T-helper 17 cell (primary cell): Measurements from ENCODE around the gene SRD5A1. TPM values are rescaled to one million over a fixed set of nuclear protein-coding genes. Genes with fewer than 3 reads are reported as not detected.
A peak's percentile ranks its signal among the peaks of the same experiment; 100 is the strongest.

Source experiments
- ATAC-seq: fragments of 150-1000 bp; cut with Tn5 transposase; 2 replicates; pipeline ENCODE4 v1.10.0; 2021; ENCODE audit warnings: mild to moderate bottlenecking, moderate library complexity
- DNase-seq, 3 donors: peaks; one replicate each; pipeline versions ENCODE4 v3.0.0 to v3.0.0-alpha.2; 2020 to 2021
- H3K9me3 ChIP-seq: one replicate; pipeline ENCODE4 v1.7.0; 2013; ENCODE audit warnings: low read length, mild to moderate bottlenecking; ENCODE audit not compliant: control insufficient read depth, poor library complexity, severe bottlenecking
- H3K27ac Mint-ChIP-seq: one replicate; pipeline ENCODE4 v1.8.0; 2022; ENCODE audit warnings: mild to moderate bottlenecking, moderate library complexity, mixed read lengths
- H3K27me3 Mint-ChIP-seq: one replicate; pipeline ENCODE4 v1.8.0; 2022; ENCODE audit warnings: mixed read lengths
- H3K36me3 Mint-ChIP-seq: one replicate; pipeline ENCODE4 v1.8.0; 2022; ENCODE audit warnings: low read depth, mixed read lengths
- H3K4me1 Mint-ChIP-seq: one replicate; pipeline ENCODE4 v1.8.0; 2022; ENCODE audit warnings: mild to moderate bottlenecking, mixed read lengths
- H3K4me3 Mint-ChIP-seq: one replicate; pipeline ENCODE4 v1.8.0; 2022; ENCODE audit warnings: mild to moderate bottlenecking, moderate library complexity, mixed read lengths
- total RNA-seq, 4 donors: library from RNA in 2 of 4; stranded (reverse) in 2 of 4; gene quantifications; one replicate each; pipeline ENCODE4 v1.2.3 and lab custom pipeline; 2022 to 2026

The SRD5A1 gene
- total RNA-seq, 2 donors from 2014 or later: 3.7 to 4.4 TPM

DNA sequence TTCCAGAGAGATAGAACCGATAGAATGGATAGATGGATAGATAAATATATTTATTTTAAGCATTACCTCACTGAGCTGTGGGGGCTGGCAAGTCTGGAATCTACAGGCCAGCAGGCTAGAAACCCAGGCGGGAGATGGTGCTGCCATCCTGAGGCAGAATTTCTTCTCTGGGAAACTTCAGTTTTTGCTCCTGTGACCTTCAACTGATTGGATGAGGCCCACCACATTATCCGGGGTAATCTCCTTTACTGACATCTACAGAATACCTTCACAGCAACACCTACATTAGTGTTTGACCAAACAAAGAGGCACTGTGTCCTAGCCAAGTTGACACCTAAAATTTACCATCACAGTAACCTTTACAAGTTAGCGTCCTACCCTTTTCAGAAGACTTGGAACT lies 50.8 kb downstream of the SRD5A1 start:
- H3K27me3 Mint-ChIP-seq: peaks cover 28% of the 10 kb centered on the region
- peaks cover 3% of the 10 kb centered on the region for H3K36me3 Mint-ChIP-seq
- H3K9me3 ChIP-seq: no peaks in the 10 kb centered on the region
- H3K4me3 Mint-ChIP-seq: no peak overlapping the region
- no peak overlapping the region for H3K27ac Mint-ChIP-seq
- no peak for ATAC-seq
- DNase-seq: no peak
- H3K4me1 Mint-ChIP-seq: peaks cover 3% of the 10 kb centered on the region

DNA sequence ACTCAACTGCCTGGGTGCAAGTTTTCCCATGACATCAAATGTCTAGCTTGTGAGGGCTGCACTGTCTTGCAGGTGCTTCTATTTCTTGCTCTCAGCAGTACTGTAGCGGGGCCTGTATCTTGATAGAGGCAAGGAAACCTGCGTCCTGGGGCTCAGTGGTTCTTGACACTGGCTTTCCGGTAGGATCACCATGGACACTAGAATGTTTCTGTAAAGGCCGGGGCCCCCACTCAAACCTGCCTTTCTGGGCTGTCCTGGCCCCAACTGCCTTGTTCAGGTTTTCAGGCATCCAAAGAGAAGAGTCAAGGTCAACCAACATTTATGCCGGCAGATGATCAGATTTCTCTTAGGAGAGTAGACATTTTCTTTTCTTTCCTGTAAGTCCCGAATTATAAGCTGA lies 53.3 kb downstream of the SRD5A1 start:
- Mint-ChIP-seq H3K36me3 (peaks cover 3% of the 10 kb centered on the region), H3K27me3 (peaks cover 39% of the 10 kb centered on the region), H3K4me3 (no peak overlapping the region), H3K27ac (no peak overlapping the region), H3K4me1 (peaks cover 3% of the 10 kb centered on the region)
- DNase-seq (no peak), ATAC-seq (no peak)
- no peaks in the 10 kb centered on the region for H3K9me3 ChIP-seq

DNA sequence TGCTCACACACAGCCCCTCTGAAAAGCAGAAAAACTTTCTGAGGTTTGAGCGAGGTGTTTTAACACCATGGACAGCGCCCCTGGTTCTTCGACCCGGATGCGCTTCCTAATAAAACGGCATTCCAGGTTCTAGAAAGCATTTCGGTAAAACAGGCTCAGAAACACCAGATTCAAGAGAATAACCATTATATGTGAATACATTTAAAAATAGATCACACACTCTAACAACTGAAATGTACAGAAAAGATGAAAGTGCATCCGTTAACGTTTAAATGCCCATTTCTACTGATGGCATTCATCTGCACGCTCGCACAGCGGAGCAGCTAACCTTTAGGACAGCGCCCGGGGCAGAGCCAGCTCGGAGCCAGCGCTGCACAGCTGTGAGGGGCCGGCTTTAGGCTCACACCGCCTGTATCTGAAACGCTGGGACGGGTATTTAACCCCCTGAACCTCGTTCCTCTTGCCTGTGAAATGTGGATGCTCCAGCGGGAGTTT lies 53.7 kb downstream of the SRD5A1 start:
- H3K4me3 Mint-ChIP-seq: peak overlapping the region; percentile 32
- DNase-seq: no peak
- H3K36me3 Mint-ChIP-seq: peaks cover 3% of the 10 kb centered on the region
- no peaks in the 10 kb centered on the region for H3K9me3 ChIP-seq
- peaks cover 3% of the 10 kb centered on the region for H3K4me1 Mint-ChIP-seq
- ATAC-seq: peak; percentile 62
- peaks cover 39% of the 10 kb centered on the region for H3K27me3 Mint-ChIP-seq
- H3K27ac Mint-ChIP-seq: no peak overlapping the region

DNA sequence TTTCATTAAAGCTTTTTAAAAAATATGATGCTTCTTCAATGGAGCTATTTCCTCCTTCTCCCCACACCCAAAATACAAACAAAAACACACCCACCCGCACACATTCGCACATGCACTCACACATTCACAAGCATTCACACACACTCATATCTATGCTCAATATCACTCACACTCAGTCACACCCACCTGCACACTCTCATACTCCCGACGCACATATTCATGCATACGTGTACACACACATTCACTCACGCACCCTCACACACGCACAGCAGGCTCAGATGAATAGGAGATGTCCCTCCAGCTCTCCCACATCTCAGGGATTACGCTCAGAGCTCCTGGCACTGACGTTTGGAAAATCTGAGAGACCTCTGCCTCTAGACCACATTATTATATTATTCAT lies 54.3 kb downstream of the SRD5A1 start:
- DNase-seq (no peak), ATAC-seq (no peak)
- Mint-ChIP-seq H3K27me3 (peaks cover 39% of the 10 kb centered on the region), H3K27ac (no peak overlapping the region), H3K4me1 (peaks cover 3% of the 10 kb centered on the region), H3K36me3 (peaks cover 3% of the 10 kb centered on the region), H3K4me3 (no peak overlapping the region)
- no peaks in the 10 kb centered on the region for H3K9me3 ChIP-seq

DNA sequence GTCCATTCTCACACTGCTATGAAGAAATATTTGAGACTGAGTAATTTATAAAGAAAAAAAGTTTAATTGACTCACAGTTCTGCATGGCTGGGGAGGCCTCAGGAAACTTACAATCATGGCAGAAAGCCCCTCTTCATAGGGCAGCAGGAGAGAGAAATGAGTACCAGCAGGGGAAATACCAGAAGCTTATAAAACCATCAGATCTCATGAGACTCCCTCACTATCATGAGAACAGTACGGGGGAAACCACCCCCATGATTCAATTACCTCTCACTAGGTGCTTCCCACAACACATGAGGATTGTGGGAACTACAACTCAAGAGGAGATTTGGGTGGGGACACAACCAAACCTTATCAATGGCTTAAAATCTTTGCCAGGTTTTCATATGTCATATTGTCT lies 59.7 kb downstream of the SRD5A1 start:
- no peak for DNase-seq
- Mint-ChIP-seq H3K4me3 (no peak overlapping the region), H3K27me3 (peaks cover 30% of the 10 kb centered on the region), H3K27ac (no peak overlapping the region), H3K4me1 (no peaks in the 10 kb centered on the region), H3K36me3 (no peaks in the 10 kb centered on the region)
- no peak for ATAC-seq
- H3K9me3 ChIP-seq: no peaks in the 10 kb centered on the region

DNA sequence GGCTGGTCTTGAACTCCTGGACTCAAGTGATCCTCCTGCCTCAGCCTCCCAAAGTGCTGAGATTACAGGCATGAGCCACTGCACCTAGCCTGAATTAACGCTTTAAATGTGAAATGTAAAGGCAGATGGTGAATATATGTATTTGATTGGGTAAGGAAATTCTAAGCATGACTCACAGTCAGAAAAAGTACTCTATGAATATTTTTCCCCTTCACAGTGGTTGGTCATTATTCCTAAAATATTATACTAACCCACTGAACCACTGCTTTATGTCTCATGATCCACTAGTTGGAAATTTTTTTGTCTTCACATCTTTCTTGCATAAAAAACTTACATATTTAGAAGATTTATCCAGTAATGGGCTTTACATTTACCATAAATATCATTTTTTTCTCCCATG lies 65.5 kb downstream of the SRD5A1 start:
- H3K4me3 Mint-ChIP-seq: no peak overlapping the region
- no peak overlapping the region for H3K27ac Mint-ChIP-seq
- H3K4me1 Mint-ChIP-seq: peaks cover 2% of the 10 kb centered on the region
- peaks cover 49% of the 10 kb centered on the region for H3K27me3 Mint-ChIP-seq
- DNase-seq: no peak
- no peak for ATAC-seq
- H3K9me3 ChIP-seq: no peaks in the 10 kb centered on the region
- peaks cover 6% of the 10 kb centered on the region for H3K36me3 Mint-ChIP-seq

DNA sequence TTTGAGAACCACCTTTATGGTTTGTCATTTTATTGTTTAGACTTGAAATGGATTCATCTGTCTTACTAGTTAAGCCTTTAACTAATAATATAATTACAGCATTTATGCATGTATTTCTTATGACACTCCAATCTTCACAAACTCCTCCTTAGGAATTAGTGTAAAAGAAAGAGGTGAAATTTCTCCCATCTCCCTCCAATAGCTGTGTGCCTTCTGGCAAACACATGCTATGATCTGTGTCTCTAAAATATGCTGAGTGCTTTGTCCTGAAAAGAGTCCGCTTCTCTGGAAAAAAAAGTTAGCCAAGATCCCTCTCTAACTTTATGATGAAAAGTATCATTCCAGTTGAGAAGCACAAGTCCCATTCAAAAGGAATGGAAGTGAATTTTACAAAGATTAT lies 66.1 kb downstream of the SRD5A1 start:
- H3K36me3 Mint-ChIP-seq: peaks cover 6% of the 10 kb centered on the region
- H3K4me1 Mint-ChIP-seq: peaks cover 2% of the 10 kb centered on the region
- DNase-seq: no peak
- H3K9me3 ChIP-seq: no peaks in the 10 kb centered on the region
- no peak for ATAC-seq
- no peak overlapping the region for H3K27ac Mint-ChIP-seq
- H3K27me3 Mint-ChIP-seq: peaks cover 46% of the 10 kb centered on the region
- no peak overlapping the region for H3K4me3 Mint-ChIP-seq

DNA sequence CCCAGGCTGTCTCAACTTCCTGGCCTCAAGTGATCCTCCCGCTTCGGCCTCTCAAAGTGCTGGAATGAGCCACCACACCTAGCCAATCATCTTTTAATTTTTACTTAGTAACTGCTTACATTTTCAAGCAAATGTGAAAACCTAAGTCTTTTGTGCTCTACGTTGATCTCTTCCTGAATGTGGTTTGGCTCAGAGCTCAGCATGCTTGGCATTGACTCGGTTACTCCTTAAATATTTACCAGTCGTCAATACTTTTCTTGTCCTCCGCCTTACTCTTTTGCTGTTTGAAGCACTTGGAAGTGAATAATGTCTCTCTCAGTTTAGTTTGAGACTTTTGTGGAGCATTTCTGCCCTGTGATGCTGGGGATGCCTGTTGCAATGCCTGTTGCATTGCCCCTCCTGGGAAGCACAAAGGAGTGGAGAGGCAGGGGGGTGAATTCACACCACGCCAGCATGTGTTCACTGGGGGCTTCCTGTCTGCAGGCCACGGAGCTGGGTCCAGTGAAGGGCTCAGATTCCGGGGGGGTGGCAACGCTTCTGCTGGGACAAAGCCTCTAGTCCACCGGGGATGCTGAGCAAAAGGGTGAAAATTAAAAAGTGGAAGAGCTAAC lies 66.9 kb downstream of the SRD5A1 start:
- ATAC-seq (no peak), DNase-seq (no peak)
- peaks cover 6% of the 10 kb centered on the region for H3K36me3 Mint-ChIP-seq
- H3K27ac Mint-ChIP-seq: no peak overlapping the region
- H3K9me3 ChIP-seq: no peaks in the 10 kb centered on the region
- peaks cover 6% of the 10 kb centered on the region for H3K4me1 Mint-ChIP-seq
- peaks cover 46% of the 10 kb centered on the region for H3K27me3 Mint-ChIP-seq
- H3K4me3 Mint-ChIP-seq: no peak overlapping the region

DNA sequence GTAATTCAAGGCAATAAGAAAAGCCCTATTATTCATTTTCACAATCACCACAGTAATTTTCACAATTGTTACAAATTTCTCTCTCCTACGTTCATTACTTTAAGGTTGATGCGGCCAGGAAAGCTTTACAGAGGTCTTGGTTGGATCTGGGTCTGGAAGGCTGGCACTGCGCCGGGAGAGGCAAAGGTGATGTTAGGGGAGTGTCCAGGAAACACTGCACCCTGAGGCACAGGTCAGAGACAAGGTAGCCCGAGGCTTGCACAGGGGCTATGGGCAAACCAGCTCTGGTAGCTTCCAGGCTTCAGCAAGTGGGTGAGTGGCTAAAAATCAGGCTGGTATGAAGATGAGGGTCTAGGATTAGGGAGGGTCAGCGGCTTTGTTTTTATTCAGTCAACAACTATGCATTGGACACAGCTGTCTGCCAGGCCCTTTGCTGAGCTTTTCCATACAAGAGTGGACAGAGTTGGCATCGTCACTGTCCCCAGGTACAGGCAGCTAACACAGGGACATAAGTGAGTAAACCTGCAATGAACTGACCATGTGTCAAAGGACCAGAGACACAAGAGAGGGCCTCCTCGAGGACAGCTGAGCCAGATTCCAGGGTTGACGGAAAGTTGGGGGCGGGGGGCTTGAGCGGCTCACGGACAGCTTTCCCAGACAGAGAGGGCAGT lies 67.6 kb downstream of the SRD5A1 start:
- DNase-seq (no peak), ATAC-seq (no peak)
- H3K4me3 Mint-ChIP-seq: no peak overlapping the region
- peaks cover 46% of the 10 kb centered on the region for H3K27me3 Mint-ChIP-seq
- H3K4me1 Mint-ChIP-seq: peaks cover 7% of the 10 kb centered on the region
- H3K9me3 ChIP-seq: no peaks in the 10 kb centered on the region
- peaks cover 6% of the 10 kb centered on the region for H3K36me3 Mint-ChIP-seq
- H3K27ac Mint-ChIP-seq: no peak overlapping the region

DNA sequence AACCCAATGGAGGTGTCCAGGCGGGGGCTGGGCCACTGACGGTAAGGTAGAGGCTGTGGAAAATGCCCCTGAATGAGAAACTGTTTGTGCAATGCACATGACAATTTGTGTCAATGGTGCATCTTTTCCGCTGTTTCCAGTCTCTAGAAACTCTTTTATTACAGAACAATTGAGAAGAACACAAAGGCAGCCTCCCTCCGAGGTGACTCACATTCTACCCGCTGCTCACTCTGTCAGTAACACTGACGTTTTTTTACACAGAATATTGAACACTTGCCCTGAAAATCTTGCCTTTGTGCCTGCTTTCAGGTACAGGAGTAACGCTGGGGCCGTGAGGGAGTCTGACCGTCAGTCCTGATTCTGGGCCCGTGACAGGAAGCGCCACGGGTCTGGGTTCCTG lies 68.3 kb downstream of the SRD5A1 start:
- no peak overlapping the region for H3K4me3 Mint-ChIP-seq
- H3K4me1 Mint-ChIP-seq: peaks cover 7% of the 10 kb centered on the region
- H3K27ac Mint-ChIP-seq: no peak overlapping the region
- DNase-seq: no peak
- peaks cover 44% of the 10 kb centered on the region for H3K27me3 Mint-ChIP-seq
- ATAC-seq: no peak
- H3K36me3 Mint-ChIP-seq: peaks cover 6% of the 10 kb centered on the region
- no peaks in the 10 kb centered on the region for H3K9me3 ChIP-seq

DNA sequence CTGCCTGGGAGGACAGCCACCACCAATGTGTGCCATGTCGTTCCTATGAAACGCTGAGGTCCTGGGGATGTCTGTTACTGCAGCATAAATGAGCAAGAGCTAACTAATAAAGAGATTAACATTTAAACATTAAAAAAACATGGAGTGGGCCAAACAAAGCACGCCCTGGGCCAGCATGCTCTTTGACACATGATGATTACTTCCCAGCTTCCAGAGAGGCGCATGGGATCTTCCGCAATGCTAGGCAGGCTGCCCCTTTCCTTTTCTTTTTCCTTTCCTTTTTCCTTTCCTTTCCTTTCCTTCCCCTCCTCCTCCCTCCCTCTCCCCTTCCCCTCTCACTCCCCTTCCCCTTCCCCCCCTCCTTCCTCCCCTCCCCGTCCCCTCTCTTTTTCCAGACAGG lies 69.4 kb downstream of the SRD5A1 start:
- Mint-ChIP-seq H3K27ac (no peak overlapping the region), H3K27me3 (peaks cover 33% of the 10 kb centered on the region), H3K4me3 (no peak overlapping the region), H3K4me1 (peaks cover 7% of the 10 kb centered on the region), H3K36me3 (peaks cover 6% of the 10 kb centered on the region)
- no peaks in the 10 kb centered on the region for H3K9me3 ChIP-seq
- ATAC-seq (no peak), DNase-seq (no peak)

DNA sequence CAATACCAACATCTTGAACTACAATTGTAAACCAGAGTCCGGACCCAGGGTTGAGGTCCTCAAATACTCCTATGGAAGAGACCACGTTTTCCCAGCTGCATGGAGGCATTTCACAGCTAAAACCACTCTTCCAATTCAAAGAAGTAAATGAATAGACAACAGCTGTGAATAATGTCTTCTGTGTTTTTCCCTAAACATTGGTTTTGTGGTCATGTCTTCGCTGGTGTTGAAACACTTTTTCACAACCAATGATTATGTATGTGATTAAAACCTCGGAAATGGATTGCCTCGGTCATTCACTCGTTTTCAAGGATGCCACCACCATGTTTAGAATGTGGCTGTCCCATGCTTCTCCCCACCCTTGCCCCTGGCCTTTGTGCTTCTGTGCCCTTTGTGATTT lies 70.6 kb downstream of the SRD5A1 start:
- no peak for DNase-seq
- no peaks in the 10 kb centered on the region for H3K9me3 ChIP-seq
- no peak overlapping the region for H3K27ac Mint-ChIP-seq
- H3K27me3 Mint-ChIP-seq: peaks cover 30% of the 10 kb centered on the region
- peaks cover 6% of the 10 kb centered on the region for H3K36me3 Mint-ChIP-seq
- no peak for ATAC-seq
- no peak overlapping the region for H3K4me3 Mint-ChIP-seq
- H3K4me1 Mint-ChIP-seq: peaks cover 7% of the 10 kb centered on the region

DNA sequence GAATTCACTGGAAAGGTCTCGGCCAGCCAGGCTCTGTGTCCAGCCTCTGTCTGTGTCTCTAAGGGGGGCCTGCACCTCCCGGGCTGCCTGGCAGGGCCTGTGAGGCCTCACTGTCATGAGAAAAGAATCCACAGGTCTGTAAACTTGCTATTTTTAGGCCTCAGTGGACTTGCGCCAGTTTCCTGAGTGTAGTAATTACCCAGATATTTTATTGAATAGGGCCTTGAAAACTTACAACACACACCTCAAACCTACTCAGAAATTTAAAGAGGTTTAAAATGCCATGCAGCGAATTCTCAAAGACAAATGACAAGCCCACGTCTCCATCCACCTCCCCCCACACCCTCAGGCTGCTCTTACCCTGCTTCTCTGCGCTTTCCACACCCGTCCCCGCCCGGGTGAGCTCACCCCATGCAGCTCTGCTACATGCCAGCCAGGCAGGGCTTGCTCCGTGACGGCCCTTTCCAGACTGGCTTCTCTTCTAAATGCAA lies 71.2 kb downstream of the SRD5A1 start:
- Mint-ChIP-seq H3K4me3 (no peak overlapping the region), H3K36me3 (peaks cover 6% of the 10 kb centered on the region), H3K27me3 (peaks cover 24% of the 10 kb centered on the region), H3K27ac (peak overlapping the region; percentile 56), H3K4me1 (peaks cover 7% of the 10 kb centered on the region)
- no peak for ATAC-seq
- no peak for DNase-seq
- no peaks in the 10 kb centered on the region for H3K9me3 ChIP-seq

DNA sequence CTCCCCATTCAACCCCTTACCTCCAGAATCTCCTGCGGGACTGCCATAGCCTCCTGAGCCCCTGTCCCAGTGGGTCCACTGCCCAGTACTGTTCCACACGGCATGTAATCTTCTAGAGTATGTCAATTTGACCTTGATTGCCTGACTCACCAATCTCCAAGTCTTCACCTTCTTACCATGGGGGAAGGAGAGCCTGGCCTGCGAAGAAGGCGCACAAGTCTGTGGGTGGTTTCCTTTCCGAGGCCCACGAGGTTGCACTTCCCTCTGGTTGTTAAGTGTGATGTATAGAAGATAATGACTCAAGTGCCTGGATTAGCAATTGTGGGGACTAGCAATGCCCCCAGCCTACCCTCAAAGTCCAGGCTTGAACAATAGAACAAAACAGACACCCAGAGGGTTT lies 71.8 kb downstream of the SRD5A1 start:
- DNase-seq (no peak), ATAC-seq (no peak)
- H3K4me3 Mint-ChIP-seq: no peak overlapping the region
- peaks cover 18% of the 10 kb centered on the region for H3K27me3 Mint-ChIP-seq
- H3K36me3 Mint-ChIP-seq: peaks cover 4% of the 10 kb centered on the region
- H3K4me1 Mint-ChIP-seq: peaks cover 7% of the 10 kb centered on the region
- H3K27ac Mint-ChIP-seq: peak overlapping the region; percentile 56
- no peaks in the 10 kb centered on the region for H3K9me3 ChIP-seq
